GM12878 (cell line): ENCODE measurements around the gene PIP4K2A. TPM values are rescaled to one million over a fixed set of nuclear protein-coding genes. Genes with fewer than 3 reads are reported as not detected.

Experiments
- ATAC-seq: fragments of 200-7000 bp; cut with Tn5 transposase; 3 replicates; pipeline ENCODE4 v1.9.1; 2020; ENCODE audit warnings: mild to moderate bottlenecking, moderate library complexity
- BruUV-seq: library from RNA; stranded (reverse); fragments of 400-500 nt; replicated peaks from 2 replicates; lab custom pipeline; 2021; lab: Mats Ljungman, UMichigan
- CTCF ChIA-PET: fragments of 300-600 bp; sonication (Branson Sonifier 250); formaldehyde crosslinking; extraction: SDS; loops from one replicate; lab custom pipeline; 2021; ENCODE audit warnings: inconsistent platforms; lab: Yijun Ruan, JAX
- POLR2A ChIA-PET: fragments of 350-600 bp; formaldehyde crosslinking; extraction: SDS; loops from one replicate; lab custom pipeline; 2021; ENCODE audit warnings: inconsistent platforms; lab: Charles Lee
- RAD21 ChIA-PET: fragments of 300-600 bp; sonication (Branson Sonifier 250); formaldehyde crosslinking; loops from one replicate; lab custom pipeline; 2023; ENCODE audit warnings: antibody characterized with exemption; ENCODE audit not compliant: unreplicated experiment; lab: Charles Lee
- SMC1A ChIA-PET: fragments of 300-600 bp; sonication (Branson Sonifier 250); formaldehyde crosslinking; loops from one replicate; lab custom pipeline; 2023; ENCODE audit not compliant: unreplicated experiment, uncharacterized antibody; lab: Charles Lee
- DNase-seq: peaks from one replicate; pipeline ENCODE4 v3.0.0-alpha.2; 2011; ENCODE audit warnings: low read depth, low spot score
- FAIRE-seq: peaks from 3 replicates; lab custom pipeline; 2011; peaks lifted over from hg19 to GRCh38; lab: Jason Lieb, UNC
- H2AFZ ChIP-seq: 2 replicates; pipeline ENCODE4 v1.6.0; 2011; ENCODE audit warnings: low read depth, low read length, control low read depth; ENCODE audit not compliant: control insufficient read depth
- H3K27ac ChIP-seq: 2 replicates; pipeline ENCODE4 v1.5.1; 2011; ENCODE audit warnings: control low read depth; ENCODE audit not compliant: control insufficient read depth, insufficient read depth
- H3K27me3 ChIP-seq, 2 experiments: replicated peaks in 1 of 2; 2 replicates each; pipeline versions ENCODE4 v1.6.0 to v1.6.1; 2011; ENCODE audit warnings: low read length in 1 of 2; ENCODE audit not compliant: control insufficient read depth in 2 of 2, insufficient read depth in 2 of 2
- H3K36me3 ChIP-seq, 2 experiments: 2 replicates each; pipeline ENCODE4 v1.5.1; 2011; ENCODE audit warnings: low read length in 1 of 2; ENCODE audit not compliant: control insufficient read depth in 2 of 2, insufficient read depth in 2 of 2
- H3K4me1 ChIP-seq: 2 replicates; pipeline ENCODE4 v1.6.1; 2011; ENCODE audit warnings: mild to moderate bottlenecking, low read length, moderate library complexity, mixed read lengths; ENCODE audit not compliant: control insufficient read depth, insufficient read depth
- H3K4me2 ChIP-seq: 2 replicates; pipeline ENCODE4 v1.6.0; 2011; ENCODE audit warnings: control low read depth; ENCODE audit not compliant: control insufficient read depth, insufficient read depth
- H3K4me3 ChIP-seq: fragments of 200-600 bp; sonication (generic); 2 replicates; pipeline ENCODE4 v1.5.1; 2016
- H3K79me2 ChIP-seq: 2 replicates; pipeline ENCODE4 v1.6.0; 2011; ENCODE audit warnings: low read length; ENCODE audit not compliant: control insufficient read depth, insufficient read depth
- H3K9ac ChIP-seq: 2 replicates; pipeline ENCODE4 v1.8.0; 2011; ENCODE audit warnings: low read length, control low read depth, mixed read lengths; ENCODE audit not compliant: control insufficient read depth, insufficient read depth
- H3K9me3 ChIP-seq: replicated peaks from 3 replicates; pipeline ENCODE4 v1.5.1; 2011; ENCODE audit warnings: mild to moderate bottlenecking, low read length; ENCODE audit not compliant: control insufficient read depth, insufficient read depth
- H4K20me1 ChIP-seq: 2 replicates; pipeline ENCODE4 v1.6.0; 2011; ENCODE audit not compliant: control insufficient read depth, insufficient read depth
- EGR1 ChIP-seq, 2 experiments: IDR thresholded peaks; 1 replicate in 1 of 2; 2 replicates in 1 of 2; pipeline ENCODE4 v1.6.1; 2011 to 2012; ENCODE audit warnings: low read depth in 2 of 2, low read length in 2 of 2, borderline replicate concordance in 1 of 2, mild to moderate bottlenecking in 1 of 2, moderate library complexity in 1 of 2
- HCFC1 ChIP-seq: fragments of 150-350 bp; IDR thresholded peaks from 2 replicates; pipeline ENCODE4 v1.6.1; 2014; ENCODE audit warnings: low read length
- HDAC6 ChIP-seq: fragments of 200-600 bp; sonication (generic); IDR thresholded peaks from one replicate; pipeline ENCODE4 v1.8.0; 2017; ENCODE audit warnings: antibody characterized with exemption; ENCODE audit not compliant: unreplicated experiment
- JUND ChIP-seq: IDR thresholded peaks from 2 replicates; pipeline ENCODE4 v1.6.1; 2012; ENCODE audit warnings: low read depth, mild to moderate bottlenecking, low read length, improper control_type of control experiment, moderate library complexity
- NBN ChIP-seq: fragments of 450-650 bp; IDR thresholded peaks from 2 replicates; pipeline ENCODE4 v1.6.1; 2016
- NRF1 ChIP-seq: conservative IDR thresholded peaks from 2 replicates; pipeline ENCODE4 v1.6.1; 2011; ENCODE audit warnings: mild to moderate bottlenecking, low read depth, low read length, improper control_type of control experiment
- POLR2AphosphoS5 ChIP-seq: IDR thresholded peaks from 2 replicates; pipeline ENCODE4 v1.6.1; 2011; ENCODE audit warnings: mild to moderate bottlenecking, low read length, inconsistent platforms
- RBBP5 ChIP-seq: fragments of 200-600 bp; sonication (generic); conservative IDR thresholded peaks from 2 replicates; pipeline ENCODE4 v1.6.1; 2016
- SMARCA5 ChIP-seq: fragments of 450-650 bp; IDR thresholded peaks from 2 replicates; pipeline ENCODE4 v1.6.1; 2017; ENCODE audit warnings: mild to moderate bottlenecking
- SPI1 ChIP-seq: IDR thresholded peaks from 2 replicates; pipeline ENCODE4 v1.6.1; 2011; ENCODE audit warnings: low read depth, mild to moderate bottlenecking, low read length, moderate library complexity, borderline replicate concordance; ENCODE audit not compliant: insufficient read depth
- TARDBP ChIP-seq: IDR thresholded peaks from 2 replicates; pipeline ENCODE4 v1.6.1; 2016; ENCODE audit warnings: borderline replicate concordance
- ZNF217 ChIP-seq: fragments of 450-650 bp; IDR thresholded peaks from 2 replicates; pipeline ENCODE4 v1.6.1; 2017; ENCODE audit warnings: antibody characterized with exemption, mild to moderate bottlenecking
- WGBS: methylation state at CpG from one replicate; pipeline ENCODE4 v1.1.6; 2016; ENCODE audit warnings: low lambda C conversion rate; ENCODE audit not compliant: insufficient replicate concordance, insufficient coverage; ENCODE audit errors: missing lambda C conversion rate; 5-methylcytosine and 5-hydroxymethylcytosine counted together
- in situ Hi-C: fragments of 300-500 bp; cut with MboI; formaldehyde crosslinking; loops from 9 replicates; pipeline ENCODE4 v1.14.3; 2018; ENCODE audit warnings: mixed read lengths
- intact Hi-C: fragments of 100-400 bp; cut with micrococcal nuclease; formaldehyde crosslinking; loops from one replicate; pipeline ENCODE4 v1.14.2; 2022; ENCODE audit not compliant: unreplicated experiment
- polyA plus RNA-seq, 11 experiments: library from polyadenylated mRNA; depleted of rRNA in 4 of 11; unstranded in 6 of 11; stranded (reverse) in 5 of 11; fragments of >200 nt; fragmentation: Nextera tagmentation in 4 of 11; fragmentation: Illumina TruSeq in 1 of 11; extraction: Ambion mirVana in 4 of 11; extraction: Trizol in 1 of 11; gene quantifications; 1 replicate in 1 of 11; 2 replicates in 10 of 11; pipeline versions ENCODE4 v1.2.1 to v1.2.3, GENCODE V29; 2011 to 2016; ENCODE audit warnings: inconsistent platforms in 2 of 11, missing spikeins in 2 of 11, low read depth in 1 of 11
- total RNA-seq, 4 experiments: library from RNA; depleted of rRNA in 3 of 4; stranded (reverse); fragments of >200 nt in 3 of 4; fragmentation: Illumina TruSeq in 1 of 4; extraction: Trizol in 1 of 4; gene quantifications; 2 replicates each; pipeline versions ENCODE4 v1.2.1 to v1.2.3, GENCODE V29; 2013 to 2021
- TF ChIP-seq, protein P1 (sequence below), 3 experiments: IDR thresholded peaks in 2 of 3; conservative IDR thresholded peaks in 1 of 3; 2 replicates each; pipeline ENCODE4 v1.5.1; 2011; ENCODE audit warnings: low read depth in 3 of 3, low read length in 3 of 3, mild to moderate bottlenecking in 3 of 3, control low read depth in 2 of 3, moderate library complexity in 2 of 3, inconsistent platforms in 1 of 3, mixed read lengths in 1 of 3; ENCODE audit not compliant: control insufficient read depth in 2 of 3, insufficient read depth in 1 of 3; ENCODE audit errors: extremely low read depth in 1 of 3
- TF ChIP-seq, protein P2 (sequence below): fragments of 450-650 bp; IDR thresholded peaks from 2 replicates; pipeline ENCODE4 v1.6.1; 2018; ENCODE audit warnings: mild to moderate bottlenecking, low read depth, moderate library complexity; ENCODE audit not compliant: partially characterized antibody
- TF ChIP-seq, protein P3 (sequence below): fragments of 450-650 bp; formaldehyde crosslinking; IDR thresholded peaks from 2 replicates; pipeline ENCODE4 v1.4.0; 2022; ENCODE audit warnings: mild to moderate bottlenecking, moderate library complexity

The PIP4K2A gene
- total and polyA plus RNA-seq, 10 of the 15 experiments (the other 5 are each of a cell fraction or from before 2014, with no cell fraction given), result 54.3 to 139 (median 84.4) TPM

DNA sequence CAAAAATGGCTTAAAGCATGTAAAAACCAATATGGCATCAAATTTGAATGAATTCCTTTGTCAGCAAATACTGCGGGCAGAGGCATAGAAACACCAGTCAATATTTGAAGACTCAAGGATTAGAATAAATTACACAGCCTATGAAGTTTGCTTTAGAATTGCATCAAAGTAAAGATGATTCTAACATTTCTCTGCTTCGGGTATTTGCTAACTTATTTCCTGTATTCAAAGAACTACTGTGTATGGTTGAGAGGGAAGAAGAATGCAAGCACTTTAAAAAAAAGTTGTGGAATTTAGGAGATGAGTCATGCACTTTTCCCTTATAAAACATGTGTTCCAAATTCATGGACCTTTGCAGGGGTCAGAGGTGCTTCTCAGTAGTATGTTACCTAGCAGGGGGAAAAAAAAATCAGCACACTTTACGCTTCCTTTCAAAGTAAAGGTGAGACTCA is 90.1 kb downstream of the PIP4K2A start:
- H2AFZ ChIP-seq, result no peak overlapping the region
- in situ Hi-C loops, result no loop called here
- no peak overlapping the region for H3K9ac ChIP-seq
- no peak for ATAC-seq
- SMC1A ChIA-PET, result interaction anchor here (1.0 to 3.5 kb wide), 12 partner anchors 10 to 103 kb away, joined by 3 to 23 read pairs (median 5); no protein-coding TSS in a partner anchor
- no peak overlapping the region for H3K4me3 ChIP-seq
- peaks cover 98% of the 10 kb centered on the region for H3K79me2 ChIP-seq
- no peaks in the 10 kb centered on the region for H4K20me1 ChIP-seq
- no peak for TF ChIP-seq NRF1
- no peak for TF ChIP-seq HCFC1
- TF ChIP-seq RBBP5, result no peak
- TF ChIP-seq SMARCA5, result no peak
- TF ChIP-seq, protein P1, sequence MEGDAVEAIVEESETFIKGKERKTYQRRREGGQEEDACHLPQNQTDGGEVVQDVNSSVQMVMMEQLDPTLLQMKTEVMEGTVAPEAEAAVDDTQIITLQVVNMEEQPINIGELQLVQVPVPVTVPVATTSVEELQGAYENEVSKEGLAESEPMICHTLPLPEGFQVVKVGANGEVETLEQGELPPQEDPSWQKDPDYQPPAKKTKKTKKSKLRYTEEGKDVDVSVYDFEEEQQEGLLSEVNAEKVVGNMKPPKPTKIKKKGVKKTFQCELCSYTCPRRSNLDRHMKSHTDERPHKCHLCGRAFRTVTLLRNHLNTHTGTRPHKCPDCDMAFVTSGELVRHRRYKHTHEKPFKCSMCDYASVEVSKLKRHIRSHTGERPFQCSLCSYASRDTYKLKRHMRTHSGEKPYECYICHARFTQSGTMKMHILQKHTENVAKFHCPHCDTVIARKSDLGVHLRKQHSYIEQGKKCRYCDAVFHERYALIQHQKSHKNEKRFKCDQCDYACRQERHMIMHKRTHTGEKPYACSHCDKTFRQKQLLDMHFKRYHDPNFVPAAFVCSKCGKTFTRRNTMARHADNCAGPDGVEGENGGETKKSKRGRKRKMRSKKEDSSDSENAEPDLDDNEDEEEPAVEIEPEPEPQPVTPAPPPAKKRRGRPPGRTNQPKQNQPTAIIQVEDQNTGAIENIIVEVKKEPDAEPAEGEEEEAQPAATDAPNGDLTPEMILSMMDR (IDR thresholded peaks at IDR 0.05 in 2 of 3, conservative IDR thresholded peaks at IDR 0.05 in 1 of 3; ENCODE audit: control insufficient read depth in 2 of 3, extremely low read depth in 1 of 3, insufficient read depth in 1 of 3, low read depth in 3 of 3, low read length in 3 of 3), result no peak
- no peak for TF ChIP-seq TARDBP
- TF ChIP-seq, protein P2, sequence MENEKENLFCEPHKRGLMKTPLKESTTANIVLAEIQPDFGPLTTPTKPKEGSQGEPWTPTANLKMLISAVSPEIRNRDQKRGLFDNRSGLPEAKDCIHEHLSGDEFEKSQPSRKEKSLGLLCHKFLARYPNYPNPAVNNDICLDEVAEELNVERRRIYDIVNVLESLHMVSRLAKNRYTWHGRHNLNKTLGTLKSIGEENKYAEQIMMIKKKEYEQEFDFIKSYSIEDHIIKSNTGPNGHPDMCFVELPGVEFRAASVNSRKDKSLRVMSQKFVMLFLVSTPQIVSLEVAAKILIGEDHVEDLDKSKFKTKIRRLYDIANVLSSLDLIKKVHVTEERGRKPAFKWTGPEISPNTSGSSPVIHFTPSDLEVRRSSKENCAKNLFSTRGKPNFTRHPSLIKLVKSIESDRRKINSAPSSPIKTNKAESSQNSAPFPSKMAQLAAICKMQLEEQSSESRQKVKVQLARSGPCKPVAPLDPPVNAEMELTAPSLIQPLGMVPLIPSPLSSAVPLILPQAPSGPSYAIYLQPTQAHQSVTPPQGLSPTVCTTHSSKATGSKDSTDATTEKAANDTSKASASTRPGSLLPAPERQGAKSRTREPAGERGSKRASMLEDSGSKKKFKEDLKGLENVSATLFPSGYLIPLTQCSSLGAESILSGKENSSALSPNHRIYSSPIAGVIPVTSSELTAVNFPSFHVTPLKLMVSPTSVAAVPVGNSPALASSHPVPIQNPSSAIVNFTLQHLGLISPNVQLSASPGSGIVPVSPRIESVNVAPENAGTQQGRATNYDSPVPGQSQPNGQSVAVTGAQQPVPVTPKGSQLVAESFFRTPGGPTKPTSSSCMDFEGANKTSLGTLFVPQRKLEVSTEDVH, result no peak
- TF ChIP-seq, protein P3, sequence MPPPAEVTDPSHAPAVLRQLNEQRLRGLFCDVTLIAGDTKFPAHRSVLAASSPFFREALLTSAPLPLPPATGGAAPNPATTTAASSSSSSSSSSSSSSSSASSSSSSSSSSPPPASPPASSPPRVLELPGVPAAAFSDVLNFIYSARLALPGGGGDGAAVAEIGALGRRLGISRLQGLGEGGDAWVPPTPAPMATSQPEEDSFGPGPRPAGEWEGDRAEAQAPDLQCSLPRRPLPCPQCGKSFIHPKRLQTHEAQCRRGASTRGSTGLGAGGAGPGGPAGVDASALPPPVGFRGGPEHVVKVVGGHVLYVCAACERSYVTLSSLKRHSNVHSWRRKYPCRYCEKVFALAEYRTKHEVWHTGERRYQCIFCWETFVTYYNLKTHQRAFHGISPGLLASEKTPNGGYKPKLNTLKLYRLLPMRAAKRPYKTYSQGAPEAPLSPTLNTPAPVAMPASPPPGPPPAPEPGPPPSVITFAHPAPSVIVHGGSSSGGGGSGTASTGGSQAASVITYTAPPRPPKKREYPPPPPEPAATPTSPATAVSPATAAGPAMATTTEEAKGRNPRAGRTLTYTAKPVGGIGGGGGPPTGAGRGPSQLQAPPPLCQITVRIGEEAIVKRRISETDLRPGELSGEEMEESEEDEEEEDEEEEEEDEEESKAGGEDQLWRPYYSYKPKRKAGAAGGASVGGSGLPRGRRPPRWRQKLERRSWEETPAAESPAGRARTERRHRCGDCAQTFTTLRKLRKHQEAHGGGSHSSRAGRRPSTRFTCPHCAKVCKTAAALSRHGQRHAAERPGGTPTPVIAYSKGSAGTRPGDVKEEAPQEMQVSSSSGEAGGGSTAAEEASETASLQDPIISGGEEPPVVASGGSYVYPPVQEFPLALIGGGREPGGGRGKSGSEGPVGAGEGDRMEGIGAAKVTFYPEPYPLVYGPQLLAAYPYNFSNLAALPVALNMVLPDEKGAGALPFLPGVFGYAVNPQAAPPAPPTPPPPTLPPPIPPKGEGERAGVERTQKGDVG (CRISPR knock-in tag), result no peak
- TF ChIP-seq POLR2AphosphoS5, result no peak
- TF ChIP-seq NBN, result no peak
- no peak for TF ChIP-seq SPI1
- no peak for TF ChIP-seq EGR1 (IDR thresholded peaks at IDR 0.05; ENCODE audit: borderline replicate concordance in 1 of 2, low read depth in 2 of 2, low read length in 2 of 2)
- TF ChIP-seq ZNF217, result no peak
- TF ChIP-seq HDAC6, result no peak
- no peak for TF ChIP-seq JUND
- TF ChIP-seq, all 136 proteins: peak for 0
- Histone ChIP-seq H3K36me3 (peaks cover 0 to 3% of the 10 kb centered on the region in 2 experiments; a peak in 2 of 4 replicates), H3K27ac (no peak overlapping the region), H3K4me2 (no peak overlapping the region), H3K4me1 (peaks cover 34% of the 10 kb centered on the region), H3K27me3 (no peaks in the 10 kb centered on the region), H3K9me3 (no peaks in the 10 kb centered on the region)
- ChIA-PET POLR2A (interaction anchor here (0.6 to 1.7 kb wide), 5 partner anchors 22 to 80 kb away, joined by 3 to 10 read pairs (median 4); no protein-coding TSS in a partner anchor), CTCF (interaction anchor here (1.0 to 1.6 kb wide), 5 partner anchors 10 to 41 kb away, joined by 3 to 6 read pairs (median 4); no protein-coding TSS in a partner anchor), RAD21 (interaction anchor here (1.0 to 2.0 kb wide), 5 partner anchors 14 to 86 kb away, joined by 3 to 7 read pairs (median 5); no protein-coding TSS in a partner anchor)
- DNase-seq (no peak), FAIRE-seq (no peak)
- BruUV-seq, result no TSS peak
- intact Hi-C loops, result no loop called here
- WGBS, result 48% methylated on average over 3 of the region's 3 CpGs
